Gastroesophageal sphincter (tissue), 3 donors: ENCODE results near the gene MYO1H.

Experiments used
- CTCF ChIP-seq, 4 experiments: fragments of 200-600 bp in 2 of 4; fragments of 450-650 bp in 2 of 4; sonication (generic) in 1 of 4; IDR thresholded peaks; one replicate each; pipeline ENCODE4 v1.5.1; 2017 to 2019; ENCODE audit warnings: antibody characterized with exemption in 4 of 4, mild to moderate bottlenecking in 2 of 4, moderate library complexity in 2 of 4
- POLR2A ChIP-seq, 2 donors: fragments of 450-650 bp; IDR thresholded peaks; one replicate each; pipeline ENCODE4 v1.6.1; 2017; ENCODE audit warnings: antibody characterized with exemption in 2 of 2, mild to moderate bottlenecking in 2 of 2, moderate library complexity in 1 of 2
- POLR2AphosphoS5 ChIP-seq: sonication (generic); formaldehyde crosslinking; IDR thresholded peaks from one replicate; pipeline ENCODE4 v1.6.1; 2017; ENCODE audit warnings: antibody characterized with exemption

GRCh38 chr12:109388167-109388563 is 40.5 kb downstream of the MYO1H start:
- TF ChIP-seq CTCF (IDR thresholded peaks at IDR 0.05) = no peak
- no peak for TF ChIP-seq POLR2AphosphoS5
- TF ChIP-seq POLR2A (IDR thresholded peaks at IDR 0.05) = no peak
